ENCODE results near the gene NGEF. TPM values are rescaled to one million over a fixed set of nuclear protein-coding genes. Genes with fewer than 3 reads are reported as not detected.
A peak's percentile ranks its signal among the peaks of the same experiment; 100 is the strongest.

The NGEF gene
- total and polyA plus RNA-seq, 12 donors = 10.1 to 467 (median 46.1) TPM

DNA sequence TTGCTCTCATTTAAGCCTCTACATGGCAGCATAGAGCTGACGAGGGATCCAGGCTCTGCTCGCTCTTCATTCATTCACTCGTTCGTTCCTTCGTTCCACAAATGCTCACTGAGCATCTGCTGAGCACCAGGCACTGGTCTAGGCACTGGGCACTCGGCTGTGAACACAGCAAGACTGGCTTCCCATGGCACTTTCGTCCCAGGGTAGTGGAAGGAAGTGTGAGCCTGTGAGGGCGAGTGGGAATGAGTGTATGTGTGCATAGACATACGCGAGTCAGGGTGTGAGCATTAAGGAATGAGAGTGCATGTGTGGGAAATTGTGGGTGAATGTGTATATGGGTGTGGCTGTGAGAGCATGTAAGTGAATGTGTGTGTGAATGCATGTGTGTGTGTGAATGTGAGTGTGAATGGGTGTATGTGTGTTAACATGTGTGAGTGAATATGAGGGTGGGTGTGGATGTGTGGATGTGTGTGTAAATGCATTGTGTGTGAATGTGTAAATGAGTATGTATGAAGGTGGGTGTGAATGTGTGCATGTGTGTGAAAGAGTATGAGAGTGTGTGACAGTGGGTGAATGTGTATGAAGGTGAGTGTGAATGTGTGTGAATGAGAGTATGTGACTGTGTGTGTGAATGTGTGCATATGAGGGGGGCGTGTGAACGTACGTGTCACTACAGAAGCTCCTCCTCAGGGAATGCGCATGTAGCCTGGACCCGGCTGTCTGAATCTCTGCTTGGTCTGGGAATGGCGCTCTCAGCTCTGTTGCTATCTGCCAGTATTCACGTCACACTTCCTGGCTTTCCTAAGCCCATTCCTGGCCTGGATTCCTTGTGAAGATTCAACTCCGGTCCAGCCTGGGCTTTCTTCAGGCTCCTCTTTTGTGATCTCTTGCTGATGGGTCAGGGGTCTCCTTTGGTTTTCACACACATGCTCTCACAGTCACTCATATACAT is 114.2 kb downstream of the NGEF start:
- H3K4me1 ChIP-seq (replicated peaks in 1 of 2) = peaks cover 13 to 16% of the 10 kb centered on the region in 2 donors
- TF ChIP-seq, protein P1, sequence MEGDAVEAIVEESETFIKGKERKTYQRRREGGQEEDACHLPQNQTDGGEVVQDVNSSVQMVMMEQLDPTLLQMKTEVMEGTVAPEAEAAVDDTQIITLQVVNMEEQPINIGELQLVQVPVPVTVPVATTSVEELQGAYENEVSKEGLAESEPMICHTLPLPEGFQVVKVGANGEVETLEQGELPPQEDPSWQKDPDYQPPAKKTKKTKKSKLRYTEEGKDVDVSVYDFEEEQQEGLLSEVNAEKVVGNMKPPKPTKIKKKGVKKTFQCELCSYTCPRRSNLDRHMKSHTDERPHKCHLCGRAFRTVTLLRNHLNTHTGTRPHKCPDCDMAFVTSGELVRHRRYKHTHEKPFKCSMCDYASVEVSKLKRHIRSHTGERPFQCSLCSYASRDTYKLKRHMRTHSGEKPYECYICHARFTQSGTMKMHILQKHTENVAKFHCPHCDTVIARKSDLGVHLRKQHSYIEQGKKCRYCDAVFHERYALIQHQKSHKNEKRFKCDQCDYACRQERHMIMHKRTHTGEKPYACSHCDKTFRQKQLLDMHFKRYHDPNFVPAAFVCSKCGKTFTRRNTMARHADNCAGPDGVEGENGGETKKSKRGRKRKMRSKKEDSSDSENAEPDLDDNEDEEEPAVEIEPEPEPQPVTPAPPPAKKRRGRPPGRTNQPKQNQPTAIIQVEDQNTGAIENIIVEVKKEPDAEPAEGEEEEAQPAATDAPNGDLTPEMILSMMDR (IDR thresholded peaks at IDR 0.05) = no peak
- TF ChIP-seq POLR2A (IDR thresholded peaks at IDR 0.05) = no peak
- WGBS, 4 donors = 70 to 79% (median 72%) methylated on average over 18 of the region's 18 CpGs
- DNase-seq = peak in 5 of 7 donors; percentile 38 to 72 (median 57)
- peak overlapping the region in 1 of 5 donors; percentile 10 for H3K27ac ChIP-seq
- H3K27me3 ChIP-seq = no peaks in the 10 kb centered on the region
- H3K9me3 ChIP-seq (replicated peaks in 1 of 3) = no peaks in the 10 kb centered on the region
- H3K4me3 ChIP-seq = no peak overlapping the region
- intact Hi-C loops (cut with DNase I) = no loop called here
- no peaks in the 10 kb centered on the region for H3K36me3 ChIP-seq (replicated peaks in 1 of 2)

DNA sequence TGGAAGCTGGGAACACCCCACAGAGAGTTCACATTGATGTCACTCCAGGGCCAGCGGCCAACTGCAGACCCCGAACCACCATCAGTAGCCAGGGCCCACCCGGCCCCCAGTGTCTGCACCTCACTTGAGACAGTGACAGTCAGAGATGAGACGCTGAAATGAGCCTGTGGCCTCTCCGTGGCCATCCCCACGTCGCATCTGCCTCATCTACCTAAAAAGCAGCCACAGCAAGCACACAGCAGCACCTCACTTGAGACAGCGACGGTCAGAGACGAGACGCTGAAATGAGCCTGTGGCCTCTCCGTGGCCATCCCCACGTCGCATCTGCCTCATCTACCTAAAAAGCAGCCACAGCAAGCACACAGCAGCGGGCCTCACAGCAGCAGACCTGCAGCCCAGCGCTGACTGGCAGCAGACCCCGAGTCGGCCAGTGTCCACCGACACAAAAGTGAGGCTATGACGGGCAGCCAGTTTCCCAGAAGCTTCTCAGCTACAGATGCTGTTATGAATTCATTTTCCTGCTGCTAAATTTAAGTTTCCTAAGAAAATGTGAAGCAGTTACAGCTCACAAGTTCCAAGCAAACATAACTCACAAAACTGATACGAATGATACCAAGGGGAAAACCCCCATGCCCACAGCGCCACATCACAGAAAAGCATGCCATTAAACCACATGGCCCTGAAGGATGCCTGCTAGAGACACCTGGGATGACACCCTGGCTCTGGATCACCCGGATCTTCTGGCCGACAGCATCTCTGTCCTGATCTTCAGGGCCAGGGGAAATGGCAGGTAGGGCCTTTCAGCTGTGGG is 115.3 kb downstream of the NGEF start:
- DNase-seq = peak in 1 of 7 donors; percentile 48
- Histone ChIP-seq H3K9me3 (replicated peaks in 1 of 3) (no peaks in the 10 kb centered on the region), H3K27me3 (no peaks in the 10 kb centered on the region), H3K27ac (no peak overlapping the region), H3K4me1 (replicated peaks in 1 of 2) (peaks cover 13 to 16% of the 10 kb centered on the region in 2 donors), H3K4me3 (no peak overlapping the region), H3K36me3 (replicated peaks in 1 of 2) (no peaks in the 10 kb centered on the region)
- TF ChIP-seq POLR2A (IDR thresholded peaks at IDR 0.05) = no peak
- TF ChIP-seq, protein P1 (IDR thresholded peaks at IDR 0.05) = no peak
- WGBS, 4 donors = 88 to 92% (median 89%) methylated on average over 9 to 24 of the region's 24 CpGs
- intact Hi-C loops (cut with DNase I) = no loop called here

DNA sequence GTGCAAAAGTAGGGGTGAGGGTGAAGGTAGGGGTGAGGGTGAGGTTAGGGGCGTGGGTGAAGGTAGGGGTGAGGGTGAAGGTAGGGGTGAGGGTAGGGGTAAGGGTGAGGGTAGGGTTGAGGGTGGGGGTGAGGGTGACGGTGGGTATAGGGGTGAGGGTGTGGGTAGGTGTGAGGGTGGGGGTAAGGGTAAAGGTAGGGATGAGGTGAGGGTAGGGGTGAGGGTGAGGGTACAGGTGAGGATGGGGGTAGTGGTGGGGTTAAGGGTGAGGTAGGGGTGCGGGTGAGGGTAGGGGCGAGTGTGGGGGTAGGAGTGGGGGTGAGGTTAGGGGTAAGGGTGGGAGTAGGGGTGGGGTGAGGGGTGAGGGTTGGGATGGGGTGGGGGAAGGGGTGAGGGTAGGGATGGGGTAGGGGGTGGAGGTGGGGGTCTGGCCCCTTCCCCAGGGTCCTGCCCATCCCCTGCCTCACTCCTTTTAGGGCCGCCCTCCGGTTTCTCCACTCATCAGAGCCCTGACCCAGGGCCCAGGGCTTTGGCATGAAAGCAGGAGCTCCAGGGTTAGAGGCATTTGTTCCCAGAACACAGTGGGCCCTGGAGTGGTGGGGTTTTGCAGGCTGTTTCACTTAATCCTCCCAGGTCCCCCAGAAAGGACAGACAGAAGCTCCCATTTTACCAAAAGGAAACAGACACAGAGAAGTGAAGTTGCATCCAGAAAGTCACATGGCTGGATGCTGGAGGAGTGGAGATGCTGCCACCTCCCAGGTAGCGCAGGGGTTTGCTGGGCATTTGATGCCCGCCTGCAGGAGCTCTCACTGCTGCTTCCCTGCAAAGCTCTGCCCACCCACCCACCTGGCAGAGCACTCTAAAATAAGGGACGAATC is 116.1 kb downstream of the NGEF start:
- Histone ChIP-seq H3K27me3 (no peaks in the 10 kb centered on the region), H3K9me3 (replicated peaks in 1 of 3) (no peaks in the 10 kb centered on the region), H3K4me1 (replicated peaks in 1 of 2) (peaks cover 13 to 14% of the 10 kb centered on the region in 2 donors), H3K4me3 (no peak overlapping the region), H3K36me3 (replicated peaks in 1 of 2) (no peaks in the 10 kb centered on the region), H3K27ac (no peak overlapping the region)
- no peak for TF ChIP-seq POLR2A (IDR thresholded peaks at IDR 0.05)
- TF ChIP-seq, protein P1 (IDR thresholded peaks at IDR 0.05) = no peak
- intact Hi-C loops (cut with DNase I) = no loop called here
- 87 to 96% (median 94%) methylated on average over 6 to 9 of the region's 9 CpGs for whole genome bisulfite sequencing, 4 donors
- peak in 1 of 7 donors; percentile 35 for DNase-seq

All from adrenal gland (tissue), 12 donors.